HEK293 (cell line): ENCODE results near the gene COTL1.

Experiments used
- CTCF ChIA-PET: fragments of 350-600 bp; formaldehyde crosslinking; extraction: SDS; loops from one replicate; lab custom pipeline; 2021; ENCODE audit warnings: antibody characterized with exemption; lab: Yijun Ruan, JAX
- POLR2A ChIA-PET: fragments of 300-600 bp; formaldehyde crosslinking; extraction: SDS; loops from one replicate; lab custom pipeline; 2020; ENCODE audit warnings: antibody characterized with exemption, inconsistent platforms; lab: Yijun Ruan, JAX
- H3K27ac ChIP-seq: fragments of 200-500 bp; sonication (Bioruptor generic); 2 replicates; pipeline ENCODE4 v1.5.1; 2014; ENCODE audit warnings: low read depth, low read length, control low read depth, inconsistent platforms; ENCODE audit errors: extremely low read depth
- H3K36me3 ChIP-seq, 2 experiments: fragments of 200-500 bp in 1 of 2; sonication (Bioruptor generic) in 1 of 2; 1 replicate in 1 of 2; 2 replicates in 1 of 2; pipeline ENCODE4 v1.5.1; 2014 to 2017; ENCODE audit warnings: inconsistent platforms in 2 of 2, low read length in 2 of 2; ENCODE audit not compliant: control insufficient read depth in 2 of 2, insufficient read depth in 1 of 2
- H3K4me1 ChIP-seq: fragments of 200-500 bp; sonication (Bioruptor generic); 2 replicates; pipeline ENCODE4 v1.5.1; 2014; ENCODE audit warnings: mild to moderate bottlenecking, low read length, inconsistent platforms; ENCODE audit not compliant: control insufficient read depth, insufficient read depth
- H3K4me3 ChIP-seq: 2 replicates; pipeline ENCODE4 v1.5.1; 2011; ENCODE audit warnings: low read depth, mild to moderate bottlenecking, control low read depth, low read length, moderate library complexity
- H3K9me3 ChIP-seq: fragments of 200-500 bp; sonication (Bioruptor generic); 2 replicates; pipeline ENCODE4 v1.5.1; 2014; ENCODE audit warnings: low read depth, low read length, inconsistent platforms; ENCODE audit not compliant: control insufficient read depth, insufficient read depth
- AEBP2 ChIP-seq: fragments of 450-650 bp; formaldehyde crosslinking; IDR thresholded peaks from 2 replicates; pipeline ENCODE4 v1.5.1; 2016; ENCODE audit warnings: missing biosample characterization, missing genetic modification characterization, borderline replicate concordance
- PRDM10 ChIP-seq: fragments of 450-650 bp; formaldehyde crosslinking; IDR thresholded peaks from 2 replicates; pipeline ENCODE4 v1.5.1; 2016; ENCODE audit warnings: missing biosample characterization, missing genetic modification characterization
- REST ChIP-seq: fragments of 450-650 bp; formaldehyde crosslinking; IDR thresholded peaks from 2 replicates; pipeline ENCODE4 v1.5.1; 2016; ENCODE audit warnings: missing biosample characterization, missing genetic modification characterization
- ZNF133 ChIP-seq: fragments of 450-650 bp; formaldehyde crosslinking; IDR thresholded peaks from 2 replicates; pipeline ENCODE4 v1.5.1; 2016; ENCODE audit warnings: missing biosample characterization, missing genetic modification characterization
- ZNF140 ChIP-seq: fragments of 450-650 bp; formaldehyde crosslinking; IDR thresholded peaks from 2 replicates; pipeline ENCODE4 v1.5.1; 2016; ENCODE audit warnings: missing biosample characterization, missing genetic modification characterization
- ZNF19 ChIP-seq: fragments of 450-650 bp; formaldehyde crosslinking; IDR thresholded peaks from 2 replicates; pipeline ENCODE4; 2016; ENCODE audit warnings: missing biosample characterization, missing genetic modification characterization, low read depth
- ZNF202 ChIP-seq: fragments of 450-650 bp; formaldehyde crosslinking; IDR thresholded peaks from 2 replicates; pipeline ENCODE4 v1.5.1; 2016; ENCODE audit warnings: missing biosample characterization, missing genetic modification characterization, borderline replicate concordance
- ZNF214 ChIP-seq: fragments of 450-650 bp; formaldehyde crosslinking; IDR thresholded peaks from 2 replicates; pipeline ENCODE4 v1.5.1; 2017; ENCODE audit warnings: missing biosample characterization, mild to moderate bottlenecking, missing genetic modification characterization, borderline replicate concordance
- ZNF266 ChIP-seq: fragments of 450-650 bp; formaldehyde crosslinking; IDR thresholded peaks from 2 replicates; pipeline ENCODE4 v1.5.1; 2016; ENCODE audit warnings: missing biosample characterization, missing genetic modification characterization, low read depth
- ZNF426 ChIP-seq: fragments of 450-650 bp; formaldehyde crosslinking; IDR thresholded peaks from 2 replicates; pipeline ENCODE4 v1.5.1; 2017; ENCODE audit warnings: missing biosample characterization, missing genetic modification characterization, mild to moderate bottlenecking, inconsistent platforms, moderate library complexity
- ZNF433 ChIP-seq: fragments of 450-650 bp; formaldehyde crosslinking; IDR thresholded peaks from 2 replicates; pipeline ENCODE4 v1.5.1; 2016; ENCODE audit warnings: missing biosample characterization, missing genetic modification characterization, low read depth
- ZNF514 ChIP-seq: fragments of 450-650 bp; formaldehyde crosslinking; IDR thresholded peaks from 2 replicates; pipeline ENCODE4 v1.5.1; 2016; ENCODE audit warnings: missing biosample characterization, missing genetic modification characterization
- ZNF529 ChIP-seq: fragments of 450-650 bp; formaldehyde crosslinking; IDR thresholded peaks from 2 replicates; pipeline ENCODE4 v1.5.1; 2017; ENCODE audit warnings: missing genetic modification characterization, missing biosample characterization; ENCODE audit not compliant: insufficient replicate concordance
- ZNF555 ChIP-seq: fragments of 450-650 bp; formaldehyde crosslinking; conservative IDR thresholded peaks from 2 replicates; pipeline ENCODE4 v1.5.1; 2017; ENCODE audit warnings: missing biosample characterization, mild to moderate bottlenecking, missing genetic modification characterization, inconsistent platforms
- ZNF558 ChIP-seq: fragments of 450-650 bp; formaldehyde crosslinking; IDR thresholded peaks from 2 replicates; pipeline ENCODE4 v1.5.1; 2016; ENCODE audit warnings: missing biosample characterization, missing genetic modification characterization
- ZNF560 ChIP-seq: fragments of 450-650 bp; formaldehyde crosslinking; IDR thresholded peaks from 2 replicates; pipeline ENCODE4 v1.5.1; 2017; ENCODE audit warnings: missing biosample characterization, missing genetic modification characterization, borderline replicate concordance
- ZNF623 ChIP-seq: fragments of 450-650 bp; formaldehyde crosslinking; IDR thresholded peaks from 2 replicates; pipeline ENCODE4 v1.5.1; 2016; ENCODE audit warnings: missing biosample characterization, missing genetic modification characterization
- ZNF629 ChIP-seq: fragments of 450-650 bp; formaldehyde crosslinking; IDR thresholded peaks from 2 replicates; pipeline ENCODE4 v1.5.1; 2017; ENCODE audit warnings: missing biosample characterization, missing genetic modification characterization
- ZNF791 ChIP-seq: fragments of 450-650 bp; formaldehyde crosslinking; IDR thresholded peaks from 2 replicates; pipeline ENCODE4 v1.5.1; 2016; ENCODE audit warnings: missing biosample characterization, missing genetic modification characterization
- TF ChIP-seq, protein P1 (sequence below): fragments of 450-650 bp; formaldehyde crosslinking; IDR thresholded peaks from 2 replicates; pipeline ENCODE4 v1.5.1; 2016; ENCODE audit warnings: missing biosample characterization, missing genetic modification characterization

The COTL1 gene

GRCh38 chr16:84630446-84631152 lies 12.7 kb upstream of the COTL1 start:
- H3K27ac ChIP-seq, result no peak overlapping the region
- H3K4me1 ChIP-seq, result no peaks in the 10 kb centered on the region
- TF ChIP-seq PRDM10 (tag by site-specific recombination) (no peak), ZNF133 (tag by site-specific recombination) (no peak)
- POLR2A ChIA-PET, result no interaction called here
- CTCF ChIA-PET, result interaction anchor here (1.2 kb wide), 1 partner anchor 57 kb away, joined by 3 read pairs; no protein-coding TSS in a partner anchor
- H3K36me3 ChIP-seq, result no peaks in the 10 kb centered on the region
- no peaks in the 10 kb centered on the region for H3K9me3 ChIP-seq
- no peak overlapping the region for H3K4me3 ChIP-seq

GRCh38 chr16:84630009-84630408 lies 12.1 kb upstream of the COTL1 start:
- POLR2A ChIA-PET, result no interaction called here
- Histone ChIP-seq H3K9me3 (no peaks in the 10 kb centered on the region), H3K4me3 (no peak overlapping the region), H3K36me3 (no peaks in the 10 kb centered on the region), H3K4me1 (no peaks in the 10 kb centered on the region), H3K27ac (no peak overlapping the region)
- CTCF ChIA-PET, result interaction anchor here (1.2 to 1.9 kb wide), 2 partner anchors 58 to 109 kb away, joined by 3 to 8 read pairs; no protein-coding TSS in a partner anchor
- TF ChIP-seq ZNF433 (tag by site-specific recombination) (0 out of 2 replicates have a peak, but pooled peaks have one; percentile 24), ZNF140 (tag by site-specific recombination) (peak; percentile 69; the same call in 1 of the 2 replicates), ZNF529 (tag by site-specific recombination) (peak; percentile 53), ZNF19 (tag by site-specific recombination) (0 out of 2 replicates have a peak, but pooled peaks have one; percentile 36), ZNF555 (peak; percentile 86), ZNF558 (peak; percentile 74; the same call in 1 of the 2 replicates), ZNF426 (tag by site-specific recombination) (peak; percentile 87), ZNF623 (tag by site-specific recombination) (peak; percentile 87), REST (tag by site-specific recombination) (peak; percentile 75), ZNF560 (0 out of 2 replicates have a peak, but pooled peaks have one; percentile 68), AEBP2 (no peak), ZNF791 (tag by site-specific recombination) (peak; percentile 44; the same call in 1 of the 2 replicates), ZNF629 (tag by site-specific recombination) (peak; percentile 58; the same call in 1 of the 2 replicates), ZNF266 (tag by site-specific recombination) (peak; percentile 55; the same call in 1 of the 2 replicates), ZNF214 (no peak), ZNF202 (tag by site-specific recombination) (no peak), ZNF514 (no peak)
- TF ChIP-seq, protein P1, sequence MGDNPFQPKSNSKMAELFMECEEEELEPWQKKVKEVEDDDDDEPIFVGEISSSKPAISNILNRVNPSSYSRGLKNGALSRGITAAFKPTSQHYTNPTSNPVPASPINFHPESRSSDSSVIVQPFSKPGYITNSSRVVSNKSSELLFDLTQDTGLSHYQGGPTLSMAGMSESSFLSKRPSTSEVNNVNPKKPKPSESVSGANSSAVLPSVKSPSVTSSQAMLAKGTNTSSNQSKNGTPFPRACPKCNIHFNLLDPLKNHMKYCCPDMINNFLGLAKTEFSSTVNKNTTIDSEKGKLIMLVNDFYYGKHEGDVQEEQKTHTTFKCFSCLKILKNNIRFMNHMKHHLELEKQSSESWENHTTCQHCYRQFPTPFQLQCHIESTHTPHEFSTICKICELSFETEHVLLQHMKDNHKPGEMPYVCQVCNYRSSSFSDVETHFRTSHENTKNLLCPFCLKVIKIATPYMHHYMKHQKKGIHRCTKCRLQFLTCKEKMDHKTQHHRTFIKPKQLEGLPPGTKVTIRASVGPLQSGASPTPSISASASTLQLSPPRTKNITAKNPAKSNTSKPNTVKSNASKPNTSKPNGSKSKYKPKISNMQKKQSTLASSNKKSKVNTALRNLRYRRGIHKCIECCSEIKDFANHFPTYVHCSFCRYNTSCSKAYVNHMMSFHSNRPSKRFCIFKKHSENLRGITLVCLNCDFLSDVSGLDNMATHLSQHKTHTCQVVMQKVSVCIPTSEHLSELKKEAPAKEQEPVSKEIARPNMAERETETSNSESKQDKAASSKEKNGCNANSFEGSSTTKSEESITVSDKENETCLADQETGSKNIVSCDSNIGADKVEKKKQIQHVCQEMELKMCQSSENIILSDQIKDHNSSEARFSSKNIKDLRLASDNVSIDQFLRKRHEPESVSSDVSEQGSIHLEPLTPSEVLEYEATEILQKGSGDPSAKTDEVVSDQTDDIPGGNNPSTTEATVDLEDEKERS (tag by site-specific recombination), result no peak
